Measurements from ENCODE around the gene LAMTOR2.

- TF ChIP-seq CTCF (IDR thresholded peaks at IDR 0.05 in 2 of 3, conservative IDR thresholded peaks at IDR 0.05 in 1 of 3; ENCODE audit: insufficient read depth in 2 of 3, low read depth in 1 of 3, low read length in 3 of 3) (no peak), FOXA3 (CRISPR knock-in tag; conservative IDR thresholded peaks at IDR 0.05 in 1 of 2, IDR thresholded peaks at IDR 0.05 in 1 of 2) (no peak)
These were observed 9.5 kb upstream of the LAMTOR2 start for GRCh38 chr1:156045076-156045475.
